Type B pancreatic cell (in vitro differentiated cells): ENCODE measurements around the gene NANOS2. TPM values are rescaled to one million over a fixed set of nuclear protein-coding genes. Genes with fewer than 3 reads are reported as not detected.
"Not testable (repeated sequence)": the region's sequence is repeated elsewhere in the genome, so short reads cannot be mapped to it uniquely, and the experiment has no call there.

Source experiments
- DNase-seq: peaks from one replicate; pipeline ENCODE4 v3.0.0; 2021; ENCODE audit warnings: mixed read lengths; ENCODE audit not compliant: unreplicated experiment; ENCODE audit errors: extremely low spot score
- H3K27ac Mint-ChIP-seq: 2 replicates; pipeline ENCODE4 v1.8.0; 2021; ENCODE audit warnings: mild to moderate bottlenecking, mixed read lengths
- H3K27me3 Mint-ChIP-seq: 2 replicates; pipeline ENCODE4 v1.8.0; 2021; ENCODE audit warnings: mixed read lengths
- H3K36me3 Mint-ChIP-seq: 2 replicates; pipeline ENCODE4 v1.8.0; 2021; ENCODE audit warnings: mixed read lengths
- H3K4me1 Mint-ChIP-seq: one replicate; pipeline ENCODE4 v1.8.0; 2021; ENCODE audit warnings: mixed read lengths; ENCODE audit not compliant: unreplicated experiment
- H3K4me3 Mint-ChIP-seq: 2 replicates; pipeline ENCODE4 v1.8.0; 2021; ENCODE audit warnings: mild to moderate bottlenecking, mixed read lengths
- H3K9me3 Mint-ChIP-seq: 2 replicates; pipeline ENCODE4 v1.8.0; 2021; ENCODE audit warnings: mixed read lengths
- total RNA-seq: library from RNA; stranded (reverse); gene quantifications from 2 replicates; pipeline ENCODE4 v1.2.1, GENCODE V29; 2021; ENCODE audit warnings: low replicate concordance
- TF ChIP-seq, protein P1 (sequence below): fragments of 200-600 bp; sonication (generic); conservative IDR thresholded peaks from 2 replicates; pipeline ENCODE4 v1.5.0; 2021; ENCODE audit warnings: antibody characterized with exemption, mild to moderate bottlenecking

The NANOS2 gene
- total RNA-seq, 1 donor from 2014 or later = not detected

DNA sequence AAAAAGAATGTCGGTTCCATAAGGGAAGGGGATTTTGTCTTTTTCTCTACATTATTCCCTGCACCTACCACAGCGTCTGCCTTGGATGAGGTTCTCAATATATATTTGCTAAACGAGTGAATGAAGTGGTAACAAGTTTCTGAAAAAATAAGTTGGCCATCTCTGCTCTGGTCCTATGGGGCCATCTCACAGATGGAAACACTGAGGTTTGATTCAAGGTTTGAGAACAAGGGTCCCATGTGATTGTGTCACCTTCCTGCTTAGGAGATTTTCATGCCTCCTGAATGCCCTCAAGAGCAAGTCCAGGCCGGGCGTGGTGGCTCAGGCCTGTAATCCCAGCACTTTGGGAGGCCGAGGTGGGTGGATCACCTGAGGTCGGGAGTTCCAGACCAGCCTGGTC lies 15.3 kb downstream of the NANOS2 start:
- Mint-ChIP-seq H3K4me3 (no peak overlapping the region), H3K9me3 (no peaks in the 10 kb centered on the region), H3K27me3 (peaks cover 7% of the 10 kb centered on the region), H3K4me1 (peaks cover 6% of the 10 kb centered on the region), H3K36me3 (peaks cover 25% of the 10 kb centered on the region), H3K27ac (no peak overlapping the region)
- TF ChIP-seq, protein P1, sequence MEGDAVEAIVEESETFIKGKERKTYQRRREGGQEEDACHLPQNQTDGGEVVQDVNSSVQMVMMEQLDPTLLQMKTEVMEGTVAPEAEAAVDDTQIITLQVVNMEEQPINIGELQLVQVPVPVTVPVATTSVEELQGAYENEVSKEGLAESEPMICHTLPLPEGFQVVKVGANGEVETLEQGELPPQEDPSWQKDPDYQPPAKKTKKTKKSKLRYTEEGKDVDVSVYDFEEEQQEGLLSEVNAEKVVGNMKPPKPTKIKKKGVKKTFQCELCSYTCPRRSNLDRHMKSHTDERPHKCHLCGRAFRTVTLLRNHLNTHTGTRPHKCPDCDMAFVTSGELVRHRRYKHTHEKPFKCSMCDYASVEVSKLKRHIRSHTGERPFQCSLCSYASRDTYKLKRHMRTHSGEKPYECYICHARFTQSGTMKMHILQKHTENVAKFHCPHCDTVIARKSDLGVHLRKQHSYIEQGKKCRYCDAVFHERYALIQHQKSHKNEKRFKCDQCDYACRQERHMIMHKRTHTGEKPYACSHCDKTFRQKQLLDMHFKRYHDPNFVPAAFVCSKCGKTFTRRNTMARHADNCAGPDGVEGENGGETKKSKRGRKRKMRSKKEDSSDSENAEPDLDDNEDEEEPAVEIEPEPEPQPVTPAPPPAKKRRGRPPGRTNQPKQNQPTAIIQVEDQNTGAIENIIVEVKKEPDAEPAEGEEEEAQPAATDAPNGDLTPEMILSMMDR = no peak
- no peak for DNase-seq

DNA sequence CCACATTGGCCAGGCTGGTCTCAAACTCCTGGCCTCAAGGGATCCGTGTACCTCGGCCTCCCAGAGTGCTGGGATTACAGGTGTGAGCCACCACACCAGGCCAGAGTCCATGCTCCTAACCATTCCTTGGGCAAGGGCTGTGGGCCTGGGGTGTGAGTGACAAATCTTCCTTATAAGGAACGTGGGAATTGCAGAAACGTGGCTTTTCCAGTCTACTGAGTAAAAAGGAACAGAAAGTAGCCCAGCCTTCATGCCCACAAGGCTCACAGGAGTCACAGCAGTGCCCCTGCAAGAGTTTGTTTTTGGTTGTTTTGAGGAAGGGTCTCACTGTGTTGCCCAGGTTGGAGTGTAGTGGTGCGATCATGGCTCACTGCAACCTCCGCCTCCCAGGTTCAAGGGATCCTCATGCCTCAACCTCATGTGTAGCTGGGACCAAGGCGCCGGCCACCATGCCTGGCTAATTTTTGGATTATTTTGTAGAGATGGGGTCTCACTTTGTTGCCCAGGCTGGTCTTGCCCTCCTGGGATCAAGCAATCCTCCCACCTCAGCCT lies 17.2 kb downstream of the NANOS2 start:
- Mint-ChIP-seq H3K4me3 (no peak overlapping the region), H3K27ac (no peak overlapping the region), H3K36me3 (peaks cover 25% of the 10 kb centered on the region), H3K27me3 (peaks cover 7% of the 10 kb centered on the region), H3K4me1 (peaks cover 6% of the 10 kb centered on the region), H3K9me3 (no peaks in the 10 kb centered on the region)
- no peak for DNase-seq
- TF ChIP-seq, protein P1 = no peak

DNA sequence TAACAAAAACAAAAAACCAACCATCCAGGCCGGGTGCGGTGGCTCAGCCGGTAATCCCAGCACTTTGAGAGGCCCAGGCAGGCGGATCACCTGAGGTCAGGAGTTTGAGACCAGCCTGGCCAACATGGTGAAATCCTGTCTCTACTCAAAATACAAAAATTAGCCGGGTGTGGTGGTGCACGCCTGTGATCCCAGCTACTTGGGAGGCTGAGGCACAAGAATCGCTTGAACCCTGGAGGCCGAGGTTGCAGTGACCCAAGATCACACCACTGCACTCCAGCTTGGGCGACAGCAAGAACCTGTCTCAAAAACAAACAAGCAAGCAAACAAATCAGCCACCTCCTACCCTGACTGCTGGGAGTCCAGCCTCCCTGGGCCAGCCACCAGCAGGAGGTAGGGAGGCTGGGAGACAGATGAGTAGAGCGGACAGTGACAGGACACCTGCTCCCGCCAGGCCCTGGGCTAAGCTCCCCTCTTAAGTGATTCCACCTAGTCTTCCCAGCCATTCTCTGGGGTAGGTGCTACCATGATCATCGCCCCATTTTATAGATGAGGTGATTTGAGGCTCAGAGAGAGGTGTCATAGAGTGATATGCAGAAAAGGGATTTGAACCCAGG lies 18.5 kb downstream of the NANOS2 start:
- DNase-seq, H3K4me1 Mint-ChIP-seq, H3K27ac Mint-ChIP-seq, H3K4me3 Mint-ChIP-seq, H3K9me3 Mint-ChIP-seq, H3K27me3 Mint-ChIP-seq: not testable (repeated sequence)
- peaks cover 25% of the 10 kb centered on the region for H3K36me3 Mint-ChIP-seq

DNA sequence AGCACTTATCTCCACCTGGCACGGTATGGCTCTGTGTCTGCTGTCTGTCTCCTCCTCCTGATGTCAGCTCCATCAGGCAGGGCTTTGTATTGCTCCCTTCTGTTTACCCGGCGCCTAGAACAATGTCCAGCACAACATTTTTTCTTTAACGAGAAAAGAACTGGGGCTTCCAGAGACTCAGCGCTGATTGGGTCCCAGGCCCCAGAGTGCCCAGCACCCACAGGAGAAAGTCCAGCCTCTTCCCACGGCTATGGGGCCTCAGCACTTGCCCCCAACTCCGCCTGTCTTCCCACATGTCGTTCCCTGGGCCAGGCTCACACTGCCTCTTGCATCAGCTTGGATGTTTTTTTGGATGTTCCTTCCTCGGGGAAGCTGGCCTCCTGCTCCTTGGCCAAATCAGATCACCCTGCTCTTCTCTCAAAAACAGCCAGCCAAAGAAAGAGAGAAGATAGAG lies 19.0 kb downstream of the NANOS2 start:
- H3K9me3 Mint-ChIP-seq = no peaks in the 10 kb centered on the region
- TF ChIP-seq, protein P1 = no peak
- peaks cover 1% of the 10 kb centered on the region for H3K4me1 Mint-ChIP-seq
- H3K27me3 Mint-ChIP-seq = peaks cover 2% of the 10 kb centered on the region
- H3K27ac Mint-ChIP-seq = no peak overlapping the region
- H3K36me3 Mint-ChIP-seq = peaks cover 21% of the 10 kb centered on the region
- no peak for DNase-seq
- no peak overlapping the region for H3K4me3 Mint-ChIP-seq

DNA sequence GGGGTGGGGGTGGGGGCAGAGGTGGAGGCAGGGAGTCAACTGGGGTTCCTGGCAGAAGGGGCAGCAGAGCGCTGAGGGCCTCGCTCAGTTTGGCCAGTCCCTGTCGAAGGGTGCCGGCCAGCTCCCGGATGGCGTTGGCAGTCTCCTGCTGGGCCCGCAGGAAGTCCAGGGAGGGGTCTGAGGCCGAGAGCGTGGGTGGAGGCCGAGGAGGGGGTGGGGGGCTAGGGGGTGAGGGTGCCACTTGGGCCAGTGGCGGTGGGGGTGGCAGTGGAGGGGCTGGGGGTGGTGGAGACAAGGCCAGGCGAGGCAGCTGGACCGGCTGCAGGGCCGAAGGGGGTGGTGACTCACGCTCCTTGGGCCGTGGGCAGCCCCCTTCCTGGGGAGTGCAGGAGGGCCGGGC lies 23.7 kb downstream of the NANOS2 start:
- TF ChIP-seq, protein P1 = no peak
- no peak overlapping the region for H3K27ac Mint-ChIP-seq
- DNase-seq = no peak
- no peak overlapping the region for H3K4me3 Mint-ChIP-seq
- H3K36me3 Mint-ChIP-seq = peaks cover 9% of the 10 kb centered on the region
- H3K9me3 Mint-ChIP-seq = no peaks in the 10 kb centered on the region
- no peaks in the 10 kb centered on the region for H3K27me3 Mint-ChIP-seq
- H3K4me1 Mint-ChIP-seq = peaks cover 7% of the 10 kb centered on the region

DNA sequence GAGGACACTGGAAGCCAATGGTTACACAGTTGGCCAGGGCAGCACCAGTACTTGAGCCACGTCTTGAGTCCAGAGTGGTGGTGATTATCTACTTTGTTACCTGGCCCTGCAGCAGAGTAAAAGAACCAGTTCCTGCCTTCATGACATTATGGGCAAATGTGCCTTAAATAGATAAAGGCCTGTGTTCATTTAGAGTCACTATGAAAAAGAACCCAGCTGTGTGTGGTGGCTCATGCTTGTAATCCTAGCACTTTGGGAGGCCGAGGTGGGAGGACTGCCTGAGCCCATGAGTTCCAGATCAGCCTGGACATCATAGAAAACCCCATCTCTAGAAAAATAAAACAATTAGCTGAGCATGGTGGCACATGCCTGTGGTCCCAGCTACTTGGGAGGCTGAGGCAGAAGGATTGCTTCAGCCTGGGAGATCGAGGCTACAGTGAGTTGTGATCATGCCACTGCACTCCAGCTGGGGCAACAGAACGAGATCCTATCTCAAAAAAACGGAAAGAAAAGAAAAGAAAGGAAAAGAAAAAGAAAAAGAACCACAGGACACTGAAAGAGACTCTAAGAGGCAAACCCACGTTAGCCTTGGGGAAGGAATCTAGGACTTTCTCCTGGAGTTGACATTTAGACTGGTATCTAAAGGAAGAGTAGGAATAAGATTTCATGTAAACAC lies 25.2 kb downstream of the NANOS2 start:
- peaks cover 7% of the 10 kb centered on the region for H3K4me1 Mint-ChIP-seq
- H3K4me3 Mint-ChIP-seq = no peak overlapping the region
- H3K36me3 Mint-ChIP-seq = no peaks in the 10 kb centered on the region
- H3K27me3 Mint-ChIP-seq = no peaks in the 10 kb centered on the region
- no peak for DNase-seq
- TF ChIP-seq, protein P1 = no peak
- H3K27ac Mint-ChIP-seq = no peak overlapping the region
- H3K9me3 Mint-ChIP-seq = no peaks in the 10 kb centered on the region
